ENCODE measurements around the gene DMBX1.
A peak's percentile ranks its signal among the peaks of the same experiment; 100 is the strongest.

DMBX1 gene

GRCh38 chr1:46508757-46509156 is 19.1 kb downstream of the DMBX1 start:
- no peak for DNase-seq

GRCh38 chr1:46510341-46510997 is 20.8 kb downstream of the DMBX1 start:
- no peak for DNase-seq

- DNase-seq: no peak
Measured at GRCh38 chr1:46510998-46511365, 21.3 kb downstream of the DMBX1 start.

- DNase-seq: no peak
Measured at GRCh38 chr1:46512135-46512791, 22.6 kb downstream of the DMBX1 start.

GRCh38 chr1:46512792-46513190 is 23.2 kb downstream of the DMBX1 start:
- no peak for DNase-seq

GRCh38 chr1:46513536-46513935 is 23.9 kb downstream of the DMBX1 start:
- DNase-seq: no peak

GRCh38 chr1:46515576-46515975 is 25.9 kb downstream of the DMBX1 start:
- DNase-seq: no peak

- no peak for DNase-seq
Measured at GRCh38 chr1:46516200-46516950, 26.7 kb downstream of the DMBX1 start.

- peak in 1 of 2 experiments; percentile 21 for DNase-seq
Measured at GRCh38 chr1:46517010-46517600, 27.5 kb downstream of the DMBX1 start.

GRCh38 chr1:46517932-46518498 is 28.4 kb downstream of the DMBX1 start:
- no peak for DNase-seq

GRCh38 chr1:46519209-46519608 is 29.6 kb downstream of the DMBX1 start:
- DNase-seq: no peak

GRCh38 chr1:46520063-46520911 is 30.7 kb downstream of the DMBX1 start:
- DNase-seq: peak in 1 of 2 experiments; percentile 12

GRCh38 chr1:46521414-46521813 is 31.8 kb downstream of the DMBX1 start:
- no peak for DNase-seq

GRCh38 chr1:46522184-46522968 is 32.7 kb downstream of the DMBX1 start:
- DNase-seq: no peak

GRCh38 chr1:46522969-46523320 is 33.3 kb downstream of the DMBX1 start:
- no peak for DNase-seq

- DNase-seq: peak; percentile 76 to 81
Measured at GRCh38 chr1:46523496-46524353, 34.1 kb downstream of the DMBX1 start.

- DNase-seq: no peak
Measured at GRCh38 chr1:46524843-46525242, 35.2 kb downstream of the DMBX1 start.

- DNase-seq: no peak
Measured at GRCh38 chr1:46525253-46525983, 35.8 kb downstream of the DMBX1 start.

GRCh38 chr1:46526013-46526690 is 36.5 kb downstream of the DMBX1 start:
- no peak for DNase-seq
